Measurements from ENCODE around the gene PCSK6.
"Not testable (repeated sequence)": the region's sequence is repeated elsewhere in the genome, so short reads cannot be mapped to it uniquely, and the experiment has no call there.

The PCSK6 gene

GRCh38 chr15:101351736-101352135 is 137.8 kb downstream of the PCSK6 start:
- no peak for DNase-seq

- no peak for DNase-seq
Measured at GRCh38 chr15:101349047-101349951, 140.2 kb downstream of the PCSK6 start.

- DNase-seq = no peak
Measured at GRCh38 chr15:101348643-101349042, 140.9 kb downstream of the PCSK6 start.

- DNase-seq = no peak
Measured at GRCh38 chr15:101348015-101348414, 141.5 kb downstream of the PCSK6 start.

GRCh38 chr15:101347454-101347853 is 142.1 kb downstream of the PCSK6 start:
- no peak for DNase-seq

- DNase-seq = peak in 1 of 2 donors; percentile 6
Measured at GRCh38 chr15:101346928-101347327, 142.6 kb downstream of the PCSK6 start.

- DNase-seq = no peak
Measured at GRCh38 chr15:101342056-101342455, 147.5 kb downstream of the PCSK6 start.

GRCh38 chr15:101338502-101339057 is 150.9 kb downstream of the PCSK6 start:
- no peak for DNase-seq

- no peak for DNase-seq
Measured at GRCh38 chr15:101337976-101338375, 151.5 kb downstream of the PCSK6 start.

- not testable (repeated sequence) for DNase-seq
Measured at GRCh38 chr15:101333907-101334789, 155.4 kb downstream of the PCSK6 start.

GRCh38 chr15:101332061-101332467 is 157.4 kb downstream of the PCSK6 start:
- no peak for DNase-seq

- no peak for DNase-seq
Measured at GRCh38 chr15:101329867-101330380, 159.6 kb downstream of the PCSK6 start.

- DNase-seq = no peak
Measured at GRCh38 chr15:101329309-101329863, 160.1 kb downstream of the PCSK6 start.

- DNase-seq = no peak
Measured at GRCh38 chr15:101328001-101328400, 161.5 kb downstream of the PCSK6 start.

- no peak for DNase-seq
Measured at GRCh38 chr15:101327147-101327740, 162.3 kb downstream of the PCSK6 start.

- DNase-seq = no peak
Measured at GRCh38 chr15:101326462-101327146, 162.9 kb downstream of the PCSK6 start.

GRCh38 chr15:101326026-101326315 is 163.5 kb downstream of the PCSK6 start:
- no peak for DNase-seq

GRCh38 chr15:101325263-101326025 is 164.1 kb downstream of the PCSK6 start:
- no peak for DNase-seq

GRCh38 chr15:101324524-101325177 is 164.9 kb downstream of the PCSK6 start:
- no peak for DNase-seq

GRCh38 chr15:101323793-101324523 is 165.5 kb downstream of the PCSK6 start:
- DNase-seq = no peak

Data from hippocampal formation (tissue), 2 donors.